PC-9 (cell line): ENCODE data around the gene TFE3. TPM values are rescaled to one million over a fixed set of nuclear protein-coding genes. Genes with fewer than 3 reads are reported as not detected.

Experiments
- BruUV-seq: library from RNA; stranded (reverse); fragments of 400-500 nt; replicated peaks from 2 replicates; lab custom pipeline; 2021; lab: Mats Ljungman, UMichigan
- CTCF ChIA-PET: fragments of 300-600 bp; sonication (Branson Sonifier 250); formaldehyde crosslinking; loops from one replicate; lab custom pipeline; 2022; ENCODE audit warnings: antibody characterized with exemption; lab: Charles Lee
- POLR2A ChIA-PET: fragments of 300-600 bp; sonication (Branson Sonifier 250); formaldehyde crosslinking; loops from one replicate; lab custom pipeline; 2022; ENCODE audit warnings: antibody characterized with exemption; ENCODE audit not compliant: unreplicated experiment; lab: Charles Lee
- DNase-seq, 2 experiments: peaks; one replicate each; pipeline versions ENCODE4 v3.0.0 to v3.0.0-alpha.2; 2015 to 2022; ENCODE audit warnings: mixed read lengths in 1 of 2
- H2AFZ ChIP-seq: fragments of 200-600 bp; sonication (generic); 2 replicates; pipeline ENCODE4 v1.8.1; 2017; ENCODE audit warnings: antibody characterized with exemption
- H3F3A ChIP-seq: fragments of 200-600 bp; sonication (generic); 2 replicates; pipeline ENCODE4 v1.8.1; 2017; ENCODE audit warnings: antibody characterized with exemption, mild to moderate bottlenecking, low read depth; ENCODE audit not compliant: insufficient read depth
- H3K27ac ChIP-seq: fragments of 200-600 bp; sonication (generic); 2 replicates; pipeline ENCODE4 v1.6.1; 2016; ENCODE audit warnings: mixed run types
- H3K27me3 ChIP-seq: fragments of 200-600 bp; sonication (generic); 2 replicates; pipeline ENCODE4 v1.6.1; 2016; ENCODE audit warnings: low read depth, mixed run types; ENCODE audit not compliant: insufficient read depth
- H3K36me3 ChIP-seq: fragments of 200-600 bp; sonication (generic); 2 replicates; pipeline ENCODE4 v1.6.1; 2016; ENCODE audit warnings: low read depth, mixed run types
- H3K4me1 ChIP-seq: fragments of 200-600 bp; sonication (generic); replicated peaks from 2 replicates; pipeline ENCODE4 v1.6.1; 2016; ENCODE audit warnings: mixed run types; ENCODE audit not compliant: insufficient read depth
- H3K4me2 ChIP-seq: fragments of 200-600 bp; sonication (generic); 2 replicates; pipeline ENCODE4 v1.6.1; 2017; ENCODE audit warnings: mixed run types
- H3K4me3 ChIP-seq: fragments of 200-600 bp; sonication (generic); 2 replicates; pipeline ENCODE4 v1.6.1; 2016; ENCODE audit warnings: mixed run types
- H3K79me2 ChIP-seq: fragments of 200-600 bp; sonication (generic); 2 replicates; pipeline ENCODE4 v1.6.1; 2017; ENCODE audit warnings: low read depth, mixed run types
- H3K9me2 ChIP-seq: fragments of 200-600 bp; sonication (generic); 2 replicates; pipeline ENCODE4 v1.8.1; 2017; ENCODE audit warnings: mild to moderate bottlenecking; ENCODE audit not compliant: insufficient read depth
- H3K9me3 ChIP-seq: fragments of 200-600 bp; sonication (generic); 2 replicates; pipeline ENCODE4 v1.8.1; 2016; ENCODE audit warnings: low read depth; ENCODE audit not compliant: insufficient read depth
- H4K20me1 ChIP-seq: fragments of 200-600 bp; sonication (generic); 2 replicates; pipeline ENCODE4 v1.8.1; 2017; ENCODE audit not compliant: insufficient read depth
- EZH2 ChIP-seq: fragments of 200-600 bp; sonication (generic); IDR thresholded peaks from 2 replicates; pipeline ENCODE4 v1.8.0; 2017; ENCODE audit warnings: antibody characterized with exemption, low read depth
- intact Hi-C: fragments of 100-400 bp; cut with micrococcal nuclease; formaldehyde crosslinking; loops from one replicate; pipeline ENCODE4 v1.10.0; 2022; ENCODE audit not compliant: unreplicated experiment
- total RNA-seq: library from RNA; stranded (reverse); gene quantifications from 2 replicates; pipeline ENCODE4 v1.2.3, GENCODE V29; 2021
- TF ChIP-seq, protein P1 (sequence below): fragments of 200-600 bp; sonication (generic); conservative IDR thresholded peaks from 2 replicates; pipeline ENCODE4 v1.6.1; 2017; ENCODE audit warnings: mixed run types, antibody characterized with exemption, mild to moderate bottlenecking, moderate library complexity

Gene TFE3
- total RNA-seq, 1 experiment from 2014 or later = 33.7 TPM

DNA sequence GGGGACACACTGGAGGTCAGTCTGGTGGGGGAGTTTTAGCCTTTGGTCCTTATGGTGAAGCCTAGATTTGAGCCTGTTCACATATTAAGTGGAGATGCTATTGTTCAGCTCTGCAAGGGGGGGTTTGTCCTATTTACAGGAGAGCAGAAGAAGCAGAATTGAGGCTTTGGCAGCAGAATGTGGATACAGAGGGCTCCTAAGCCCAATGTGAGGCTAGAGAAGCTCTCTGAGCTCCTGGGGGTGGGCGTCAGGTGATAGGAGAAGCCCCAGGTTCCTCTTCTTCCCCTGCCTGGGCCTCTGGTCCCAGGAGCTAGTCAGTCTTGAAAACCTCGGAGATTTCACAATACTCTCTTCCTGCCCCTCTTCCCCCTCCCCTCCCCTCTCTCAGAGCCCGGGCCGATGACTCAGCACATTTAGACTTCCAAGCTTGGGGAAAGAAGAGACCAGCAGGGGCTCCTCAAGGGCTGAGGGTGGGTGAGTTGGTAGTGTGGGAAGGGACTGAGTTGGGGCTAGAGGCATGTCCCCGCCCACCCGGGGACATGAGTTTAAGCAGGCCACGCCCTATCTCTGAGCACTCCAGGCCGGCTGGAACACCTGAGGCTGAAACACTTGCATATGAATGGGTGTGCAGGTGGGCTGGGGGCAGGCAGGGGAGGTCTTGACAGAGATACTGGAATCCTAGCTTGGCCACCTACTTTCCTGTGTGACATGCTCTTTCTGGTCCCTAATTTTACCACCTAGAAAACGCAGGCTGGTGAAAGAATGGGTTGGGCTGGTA, 3.4 kb downstream of the TFE3 start:
- peak; percentile 75 to 84 for DNase-seq
- Histone ChIP-seq H3K4me2 (peak overlapping the region; percentile 69), H3K27me3 (no peaks in the 10 kb centered on the region), H3K27ac (peak overlapping the region; percentile 75), H3K4me3 (peak overlapping the region; percentile 58; the same call in 1 of the 2 replicates), H3K9me2 (no peaks in the 10 kb centered on the region), H3K36me3 (no peaks in the 10 kb centered on the region), H4K20me1 (no peaks in the 10 kb centered on the region), H3K9me3 (no peaks in the 10 kb centered on the region), H3K79me2 (peaks cover 26% of the 10 kb centered on the region), H3F3A (no peaks in the 10 kb centered on the region), H3K4me1 (peaks cover 17% of the 10 kb centered on the region), H2AFZ (no peak overlapping the region)
- no TSS peak for BruUV-seq
- ChIA-PET POLR2A (interaction anchor here (0.7 kb wide), 1 partner anchor 547 kb away, joined by 4 read pairs; no protein-coding TSS in a partner anchor), CTCF (interaction anchor here (0.6 kb wide), 1 partner anchor 66 kb away, joined by 6 read pairs; no protein-coding TSS in a partner anchor)
- no peak for TF ChIP-seq EZH2
- TF ChIP-seq, protein P1, sequence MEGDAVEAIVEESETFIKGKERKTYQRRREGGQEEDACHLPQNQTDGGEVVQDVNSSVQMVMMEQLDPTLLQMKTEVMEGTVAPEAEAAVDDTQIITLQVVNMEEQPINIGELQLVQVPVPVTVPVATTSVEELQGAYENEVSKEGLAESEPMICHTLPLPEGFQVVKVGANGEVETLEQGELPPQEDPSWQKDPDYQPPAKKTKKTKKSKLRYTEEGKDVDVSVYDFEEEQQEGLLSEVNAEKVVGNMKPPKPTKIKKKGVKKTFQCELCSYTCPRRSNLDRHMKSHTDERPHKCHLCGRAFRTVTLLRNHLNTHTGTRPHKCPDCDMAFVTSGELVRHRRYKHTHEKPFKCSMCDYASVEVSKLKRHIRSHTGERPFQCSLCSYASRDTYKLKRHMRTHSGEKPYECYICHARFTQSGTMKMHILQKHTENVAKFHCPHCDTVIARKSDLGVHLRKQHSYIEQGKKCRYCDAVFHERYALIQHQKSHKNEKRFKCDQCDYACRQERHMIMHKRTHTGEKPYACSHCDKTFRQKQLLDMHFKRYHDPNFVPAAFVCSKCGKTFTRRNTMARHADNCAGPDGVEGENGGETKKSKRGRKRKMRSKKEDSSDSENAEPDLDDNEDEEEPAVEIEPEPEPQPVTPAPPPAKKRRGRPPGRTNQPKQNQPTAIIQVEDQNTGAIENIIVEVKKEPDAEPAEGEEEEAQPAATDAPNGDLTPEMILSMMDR = no peak
- intact Hi-C loops = loop anchor here (5.0 to 10.0 kb wide), 5 partner anchors 37 to 277 kb away; partner anchors contain the start of genes GLOD5, GRIPAP1, OTUD5 and PRICKLE3

DNA sequence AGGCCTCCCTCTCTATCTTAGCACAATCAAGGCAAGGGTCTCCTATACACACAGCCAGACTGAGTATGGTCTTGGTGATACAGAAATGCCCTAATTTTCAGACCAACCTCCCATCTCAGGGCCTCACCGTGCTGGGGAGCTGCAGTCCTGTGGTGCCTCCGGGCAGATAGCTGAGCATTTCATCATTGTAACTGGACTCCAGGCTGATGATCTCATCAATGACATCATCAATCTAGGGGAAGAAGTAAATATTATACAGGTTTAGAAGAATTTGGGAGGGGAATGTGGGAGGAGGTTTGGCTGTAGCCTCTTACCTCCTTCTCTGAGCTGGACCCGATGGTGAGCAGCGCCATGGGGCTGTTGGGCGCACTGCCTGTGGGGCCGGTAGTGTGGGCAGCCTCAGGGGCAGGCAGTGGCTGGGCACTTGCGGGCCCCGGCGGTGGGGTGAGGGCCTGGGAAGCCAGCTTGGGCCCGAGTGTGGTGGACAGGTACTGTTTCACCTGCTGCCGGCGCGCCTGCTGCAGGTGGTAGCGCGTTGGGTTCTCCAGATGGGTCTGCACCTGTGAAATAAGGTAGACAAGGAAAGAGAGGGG, 5.2 kb downstream of the TFE3 start:
- no peaks in the 10 kb centered on the region for H3F3A ChIP-seq
- H4K20me1 ChIP-seq = no peaks in the 10 kb centered on the region
- H3K4me2 ChIP-seq = peak overlapping the region; percentile 36; the same call in 1 of the 2 replicates
- peaks cover 26% of the 10 kb centered on the region for H3K79me2 ChIP-seq
- no peak overlapping the region for H2AFZ ChIP-seq
- CTCF ChIA-PET = interaction anchor here (0.5 kb wide), 1 partner anchor 36 kb away, joined by 3 read pairs; the partner anchor contains the start of gene GRIPAP1
- H3K9me2 ChIP-seq = no peaks in the 10 kb centered on the region
- POLR2A ChIA-PET = no interaction called here
- no TSS peak for BruUV-seq
- no peaks in the 10 kb centered on the region for H3K27me3 ChIP-seq
- H3K36me3 ChIP-seq = no peaks in the 10 kb centered on the region
- peak in 1 of 2 experiments; percentile 58 for DNase-seq
- peak overlapping the region; percentile 63 for H3K27ac ChIP-seq
- intact Hi-C loops = no loop called here
- TF ChIP-seq EZH2 = no peak
- TF ChIP-seq, protein P1 = no peak
- no peaks in the 10 kb centered on the region for H3K9me3 ChIP-seq
- peaks cover 17% of the 10 kb centered on the region for H3K4me1 ChIP-seq
- no peak overlapping the region for H3K4me3 ChIP-seq

DNA sequence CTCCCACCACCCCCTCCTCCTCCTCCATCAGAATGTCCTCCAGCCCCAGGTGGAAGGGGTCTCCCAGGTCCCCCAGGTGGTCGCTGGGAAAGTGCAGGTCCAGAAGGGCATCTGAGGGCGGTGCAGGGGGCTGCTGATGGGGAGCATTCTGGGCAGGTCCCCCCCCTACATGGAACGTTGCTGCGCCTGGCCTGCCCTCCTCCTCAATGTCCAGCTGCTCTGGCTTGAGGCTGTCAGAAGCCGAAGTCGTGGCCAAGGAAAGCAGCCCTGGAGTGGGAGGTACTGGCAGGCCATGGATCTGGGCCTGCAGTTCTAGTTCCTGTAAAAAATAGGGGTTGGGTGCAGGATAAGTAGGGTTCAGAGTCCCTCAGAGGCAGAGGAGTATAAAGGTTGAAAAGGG, 12.9 kb downstream of the TFE3 start:
- Histone ChIP-seq H3K9me2 (no peaks in the 10 kb centered on the region), H3K36me3 (no peaks in the 10 kb centered on the region), H3K4me2 (no peak overlapping the region), H3K27ac (no peak overlapping the region), H3K4me1 (no peaks in the 10 kb centered on the region), H2AFZ (no peak overlapping the region), H3F3A (no peaks in the 10 kb centered on the region), H3K79me2 (no peaks in the 10 kb centered on the region), H4K20me1 (no peaks in the 10 kb centered on the region), H3K27me3 (no peaks in the 10 kb centered on the region), H3K4me3 (no peak overlapping the region), H3K9me3 (no peaks in the 10 kb centered on the region)
- DNase-seq = no peak
- intact Hi-C loops = no loop called here
- BruUV-seq = no TSS peak
- CTCF ChIA-PET = no interaction called here
- POLR2A ChIA-PET = no interaction called here
- TF ChIP-seq, protein P1 = no peak
- no peak for TF ChIP-seq EZH2
